Activated CD4-positive, alpha-beta T cell treated with anti-CD3 and anti-CD28 coated beads, Interleukin-2, amount 10 ng/mL, durations not matched to agents 7 days and 5 days (primary cell): ENCODE data around the gene CUBN. TPM values are rescaled to one million over a fixed set of nuclear protein-coding genes. Genes with fewer than 3 reads are reported as not detected.

Experiments used
- CTCF ChIA-PET: fragments of 350-600 bp; sonication (Branson Sonifier 250); formaldehyde crosslinking; loops from one replicate; lab custom pipeline; 2021; ENCODE audit warnings: antibody characterized with exemption; lab: Charles Lee
- POLR2A ChIA-PET: fragments of 350-600 bp; sonication (Branson Sonifier 250); formaldehyde crosslinking; loops from one replicate; lab custom pipeline; 2021; ENCODE audit warnings: antibody characterized with exemption; lab: Charles Lee
- DNase-seq: peaks from one replicate; pipeline ENCODE4 v3.0.0-alpha.2; 2020
- H3K27ac Mint-ChIP-seq: one replicate; pipeline ENCODE4 v1.8.0; 2021; ENCODE audit warnings: mild to moderate bottlenecking, moderate library complexity, mixed read lengths
- H3K27me3 Mint-ChIP-seq: one replicate; pipeline ENCODE4 v1.8.0; 2021; ENCODE audit warnings: mixed read lengths
- H3K36me3 Mint-ChIP-seq: one replicate; pipeline ENCODE4 v1.8.0; 2021; ENCODE audit warnings: low read depth, mixed read lengths
- H3K4me1 Mint-ChIP-seq: one replicate; pipeline ENCODE4 v1.8.0; 2021; ENCODE audit warnings: mixed read lengths
- H3K4me3 Mint-ChIP-seq: one replicate; pipeline ENCODE4 v1.8.0; 2021; ENCODE audit warnings: mild to moderate bottlenecking, moderate library complexity, mixed read lengths
- H3K9me3 Mint-ChIP-seq: one replicate; pipeline ENCODE4 v1.8.0; 2021; ENCODE audit warnings: mixed read lengths
- total RNA-seq, 2 experiments: library from RNA; stranded (reverse); gene quantifications; one replicate each; pipeline ENCODE4 v1.2.3, GENCODE V29; 2021

The CUBN gene
- total RNA-seq, 2 experiments from 2014 or later, result 2.4 to 2.5 TPM

- peaks cover 3% of the 10 kb centered on the region for H3K9me3 Mint-ChIP-seq
- CTCF ChIA-PET, result no interaction called here
- DNase-seq, result no peak
- POLR2A ChIA-PET, result no interaction called here
- no peak overlapping the region for H3K4me3 Mint-ChIP-seq
- H3K27ac Mint-ChIP-seq, result no peak overlapping the region
- peaks cover 6% of the 10 kb centered on the region for H3K36me3 Mint-ChIP-seq
- H3K27me3 Mint-ChIP-seq, result no peaks in the 10 kb centered on the region
- peaks cover 24% of the 10 kb centered on the region for H3K4me1 Mint-ChIP-seq
Observed at GRCh38 chr10:17059197-17059688, 70.4 kb downstream of the CUBN start.

GRCh38 chr10:17058093-17058492, 71.5 kb downstream of the CUBN start:
- Mint-ChIP-seq H3K36me3 (peaks cover 6% of the 10 kb centered on the region), H3K4me3 (no peak overlapping the region), H3K27me3 (no peaks in the 10 kb centered on the region), H3K4me1 (peaks cover 20% of the 10 kb centered on the region), H3K27ac (no peak overlapping the region), H3K9me3 (peaks cover 5% of the 10 kb centered on the region)
- ChIA-PET POLR2A (no interaction called here), CTCF (interaction anchor here (0.7 kb wide), 1 partner anchor 125 kb away, joined by 3 read pairs; no protein-coding TSS in a partner anchor)
- DNase-seq, result no peak

- Mint-ChIP-seq H3K36me3 (peaks cover 8% of the 10 kb centered on the region), H3K27ac (no peak overlapping the region), H3K9me3 (peaks cover 7% of the 10 kb centered on the region), H3K4me3 (no peak overlapping the region), H3K27me3 (no peaks in the 10 kb centered on the region), H3K4me1 (peaks cover 10% of the 10 kb centered on the region)
- ChIA-PET POLR2A (no interaction called here), CTCF (no interaction called here)
- no peak for DNase-seq
Observed at GRCh38 chr10:17056781-17057428, 72.7 kb downstream of the CUBN start.

- Mint-ChIP-seq H3K9me3 (peaks cover 14% of the 10 kb centered on the region), H3K27ac (no peak overlapping the region), H3K4me3 (no peak overlapping the region), H3K4me1 (no peaks in the 10 kb centered on the region), H3K36me3 (peaks cover 17% of the 10 kb centered on the region), H3K27me3 (no peaks in the 10 kb centered on the region)
- ChIA-PET CTCF (no interaction called here), POLR2A (no interaction called here)
- no peak for DNase-seq
Observed at GRCh38 chr10:17053513-17053912, 76.1 kb downstream of the CUBN start.

- Mint-ChIP-seq H3K4me1 (no peaks in the 10 kb centered on the region), H3K27ac (no peak overlapping the region), H3K27me3 (no peaks in the 10 kb centered on the region), H3K9me3 (peaks cover 14% of the 10 kb centered on the region), H3K36me3 (peaks cover 17% of the 10 kb centered on the region), H3K4me3 (no peak overlapping the region)
- POLR2A ChIA-PET, result no interaction called here
- DNase-seq, result no peak
- CTCF ChIA-PET, result interaction anchor here (0.7 kb wide), 2 partner anchors 496 to 609 kb away, joined by 3 to 5 read pairs; no protein-coding TSS in a partner anchor
Observed at GRCh38 chr10:17053061-17053460, 76.5 kb downstream of the CUBN start.

GRCh38 chr10:17051851-17052250, 77.8 kb downstream of the CUBN start:
- Mint-ChIP-seq H3K4me1 (no peaks in the 10 kb centered on the region), H3K27me3 (no peaks in the 10 kb centered on the region), H3K36me3 (peaks cover 16% of the 10 kb centered on the region), H3K27ac (no peak overlapping the region), H3K9me3 (peaks cover 11% of the 10 kb centered on the region), H3K4me3 (no peak overlapping the region)
- DNase-seq, result no peak
- CTCF ChIA-PET, result no interaction called here
- POLR2A ChIA-PET, result no interaction called here

- Mint-ChIP-seq H3K27ac (no peak overlapping the region), H3K36me3 (peaks cover 16% of the 10 kb centered on the region), H3K9me3 (peaks cover 11% of the 10 kb centered on the region), H3K4me1 (no peaks in the 10 kb centered on the region), H3K27me3 (no peaks in the 10 kb centered on the region), H3K4me3 (no peak overlapping the region)
- POLR2A ChIA-PET, result no interaction called here
- CTCF ChIA-PET, result interaction anchor here (1.1 kb wide), 1 partner anchor 28 kb away, joined by 3 read pairs; no protein-coding TSS in a partner anchor
- DNase-seq, result no peak
Observed at GRCh38 chr10:17049195-17049594, 80.4 kb downstream of the CUBN start.

GRCh38 chr10:17047908-17048307, 81.7 kb downstream of the CUBN start:
- Mint-ChIP-seq H3K27me3 (no peaks in the 10 kb centered on the region), H3K36me3 (peaks cover 16% of the 10 kb centered on the region), H3K4me1 (no peaks in the 10 kb centered on the region), H3K9me3 (peaks cover 9% of the 10 kb centered on the region), H3K27ac (no peak overlapping the region), H3K4me3 (no peak overlapping the region)
- DNase-seq, result no peak
- ChIA-PET POLR2A (no interaction called here), CTCF (no interaction called here)

- ChIA-PET CTCF (no interaction called here), POLR2A (no interaction called here)
- Mint-ChIP-seq H3K9me3 (peaks cover 7% of the 10 kb centered on the region), H3K27me3 (no peaks in the 10 kb centered on the region), H3K4me1 (no peaks in the 10 kb centered on the region), H3K36me3 (peaks cover 14% of the 10 kb centered on the region), H3K27ac (no peak overlapping the region), H3K4me3 (no peak overlapping the region)
- DNase-seq, result no peak
Observed at GRCh38 chr10:17046989-17047388, 82.6 kb downstream of the CUBN start.

- H3K27me3 Mint-ChIP-seq, result no peaks in the 10 kb centered on the region
- H3K4me3 Mint-ChIP-seq, result no peak overlapping the region
- H3K4me1 Mint-ChIP-seq, result no peaks in the 10 kb centered on the region
- no peak for DNase-seq
- H3K27ac Mint-ChIP-seq, result no peak overlapping the region
- CTCF ChIA-PET, result no interaction called here
- peaks cover 5% of the 10 kb centered on the region for H3K9me3 Mint-ChIP-seq
- POLR2A ChIA-PET, result no interaction called here
- H3K36me3 Mint-ChIP-seq, result peaks cover 9% of the 10 kb centered on the region
Observed at GRCh38 chr10:17043586-17043985, 86.0 kb downstream of the CUBN start.

- ChIA-PET POLR2A (no interaction called here), CTCF (no interaction called here)
- Mint-ChIP-seq H3K36me3 (peaks cover 13% of the 10 kb centered on the region), H3K4me3 (no peak overlapping the region), H3K27ac (no peak overlapping the region), H3K4me1 (no peaks in the 10 kb centered on the region), H3K9me3 (peaks cover 5% of the 10 kb centered on the region), H3K27me3 (no peaks in the 10 kb centered on the region)
- no peak for DNase-seq
Observed at GRCh38 chr10:17041626-17042520, 87.7 kb downstream of the CUBN start.

GRCh38 chr10:17038627-17039026, 91.0 kb downstream of the CUBN start:
- H3K4me1 Mint-ChIP-seq, result peaks cover 17% of the 10 kb centered on the region
- ChIA-PET POLR2A (no interaction called here), CTCF (no interaction called here)
- DNase-seq, result no peak
- H3K9me3 Mint-ChIP-seq, result peaks cover 10% of the 10 kb centered on the region
- H3K27me3 Mint-ChIP-seq, result no peaks in the 10 kb centered on the region
- no peak overlapping the region for H3K27ac Mint-ChIP-seq
- peaks cover 23% of the 10 kb centered on the region for H3K36me3 Mint-ChIP-seq
- H3K4me3 Mint-ChIP-seq, result no peak overlapping the region

- POLR2A ChIA-PET, result no interaction called here
- Mint-ChIP-seq H3K27ac (no peak overlapping the region), H3K4me3 (no peak overlapping the region), H3K27me3 (no peaks in the 10 kb centered on the region), H3K4me1 (peaks cover 24% of the 10 kb centered on the region), H3K36me3 (peaks cover 24% of the 10 kb centered on the region), H3K9me3 (peaks cover 10% of the 10 kb centered on the region)
- CTCF ChIA-PET, result interaction anchor here (1.7 kb wide), 1 partner anchor 13 kb away, joined by 5 read pairs; no protein-coding TSS in a partner anchor
- no peak for DNase-seq
Observed at GRCh38 chr10:17037910-17038309, 91.7 kb downstream of the CUBN start.
